ENCODE data around the gene CREBBP.

DNA sequence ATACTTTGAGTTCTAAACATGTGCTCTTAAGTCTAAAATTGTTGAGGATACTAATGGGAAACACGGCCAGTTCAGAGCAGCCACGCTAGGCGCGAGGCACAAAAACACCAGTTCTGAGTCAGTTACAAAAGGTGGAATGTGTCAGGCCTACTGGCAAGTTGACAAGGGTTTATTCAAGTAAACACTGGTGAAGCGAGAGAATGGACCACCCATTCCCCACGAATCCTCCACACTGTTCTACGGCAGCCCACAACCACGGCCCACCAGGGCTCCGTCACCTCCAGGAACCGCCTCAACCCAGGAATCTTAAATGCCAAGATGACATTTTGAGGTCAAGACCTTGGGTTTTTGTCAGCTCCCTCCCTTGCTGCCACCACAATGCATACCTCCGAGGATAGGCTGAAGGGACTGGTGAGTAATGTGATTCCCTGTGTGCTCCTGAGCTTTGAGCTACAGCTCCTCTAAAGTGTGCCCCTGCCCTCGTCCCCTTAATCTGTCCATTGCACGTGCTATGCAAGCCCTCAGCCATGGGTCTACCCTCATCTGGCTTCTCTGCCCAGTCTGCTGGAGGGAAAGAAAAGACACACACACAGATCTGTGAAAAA, 134.7 kb downstream of the CREBBP start:
- no peak for TF ChIP-seq HDAC2 (IDR thresholded peaks at IDR 0.05)
- TF ChIP-seq, protein P1, sequence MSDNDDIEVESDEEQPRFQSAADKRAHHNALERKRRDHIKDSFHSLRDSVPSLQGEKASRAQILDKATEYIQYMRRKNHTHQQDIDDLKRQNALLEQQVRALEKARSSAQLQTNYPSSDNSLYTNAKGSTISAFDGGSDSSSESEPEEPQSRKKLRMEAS (IDR thresholded peaks at IDR 0.05): no peak
- TF ChIP-seq KDM1A (IDR thresholded peaks at IDR 0.05; ENCODE audit: low read depth): no peak
- no peak for TF ChIP-seq POLR2A (IDR thresholded peaks at IDR 0.05; ENCODE audit: low read length)
- TF ChIP-seq, protein P2, sequence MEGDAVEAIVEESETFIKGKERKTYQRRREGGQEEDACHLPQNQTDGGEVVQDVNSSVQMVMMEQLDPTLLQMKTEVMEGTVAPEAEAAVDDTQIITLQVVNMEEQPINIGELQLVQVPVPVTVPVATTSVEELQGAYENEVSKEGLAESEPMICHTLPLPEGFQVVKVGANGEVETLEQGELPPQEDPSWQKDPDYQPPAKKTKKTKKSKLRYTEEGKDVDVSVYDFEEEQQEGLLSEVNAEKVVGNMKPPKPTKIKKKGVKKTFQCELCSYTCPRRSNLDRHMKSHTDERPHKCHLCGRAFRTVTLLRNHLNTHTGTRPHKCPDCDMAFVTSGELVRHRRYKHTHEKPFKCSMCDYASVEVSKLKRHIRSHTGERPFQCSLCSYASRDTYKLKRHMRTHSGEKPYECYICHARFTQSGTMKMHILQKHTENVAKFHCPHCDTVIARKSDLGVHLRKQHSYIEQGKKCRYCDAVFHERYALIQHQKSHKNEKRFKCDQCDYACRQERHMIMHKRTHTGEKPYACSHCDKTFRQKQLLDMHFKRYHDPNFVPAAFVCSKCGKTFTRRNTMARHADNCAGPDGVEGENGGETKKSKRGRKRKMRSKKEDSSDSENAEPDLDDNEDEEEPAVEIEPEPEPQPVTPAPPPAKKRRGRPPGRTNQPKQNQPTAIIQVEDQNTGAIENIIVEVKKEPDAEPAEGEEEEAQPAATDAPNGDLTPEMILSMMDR (IDR thresholded peaks at IDR 0.05): no peak
- no peak for TF ChIP-seq CHD2 (IDR thresholded peaks at IDR 0.05; ENCODE audit: low read length, partially characterized antibody)
- TF ChIP-seq, protein P3, sequence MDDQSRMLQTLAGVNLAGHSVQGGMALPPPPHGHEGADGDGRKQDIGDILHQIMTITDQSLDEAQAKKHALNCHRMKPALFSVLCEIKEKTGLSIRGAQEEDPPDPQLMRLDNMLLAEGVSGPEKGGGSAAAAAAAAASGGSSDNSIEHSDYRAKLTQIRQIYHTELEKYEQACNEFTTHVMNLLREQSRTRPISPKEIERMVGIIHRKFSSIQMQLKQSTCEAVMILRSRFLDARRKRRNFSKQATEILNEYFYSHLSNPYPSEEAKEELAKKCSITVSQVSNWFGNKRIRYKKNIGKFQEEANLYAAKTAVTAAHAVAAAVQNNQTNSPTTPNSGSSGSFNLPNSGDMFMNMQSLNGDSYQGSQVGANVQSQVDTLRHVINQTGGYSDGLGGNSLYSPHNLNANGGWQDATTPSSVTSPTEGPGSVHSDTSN (IDR thresholded peaks at IDR 0.05): no peak
- TF ChIP-seq, protein P4, sequence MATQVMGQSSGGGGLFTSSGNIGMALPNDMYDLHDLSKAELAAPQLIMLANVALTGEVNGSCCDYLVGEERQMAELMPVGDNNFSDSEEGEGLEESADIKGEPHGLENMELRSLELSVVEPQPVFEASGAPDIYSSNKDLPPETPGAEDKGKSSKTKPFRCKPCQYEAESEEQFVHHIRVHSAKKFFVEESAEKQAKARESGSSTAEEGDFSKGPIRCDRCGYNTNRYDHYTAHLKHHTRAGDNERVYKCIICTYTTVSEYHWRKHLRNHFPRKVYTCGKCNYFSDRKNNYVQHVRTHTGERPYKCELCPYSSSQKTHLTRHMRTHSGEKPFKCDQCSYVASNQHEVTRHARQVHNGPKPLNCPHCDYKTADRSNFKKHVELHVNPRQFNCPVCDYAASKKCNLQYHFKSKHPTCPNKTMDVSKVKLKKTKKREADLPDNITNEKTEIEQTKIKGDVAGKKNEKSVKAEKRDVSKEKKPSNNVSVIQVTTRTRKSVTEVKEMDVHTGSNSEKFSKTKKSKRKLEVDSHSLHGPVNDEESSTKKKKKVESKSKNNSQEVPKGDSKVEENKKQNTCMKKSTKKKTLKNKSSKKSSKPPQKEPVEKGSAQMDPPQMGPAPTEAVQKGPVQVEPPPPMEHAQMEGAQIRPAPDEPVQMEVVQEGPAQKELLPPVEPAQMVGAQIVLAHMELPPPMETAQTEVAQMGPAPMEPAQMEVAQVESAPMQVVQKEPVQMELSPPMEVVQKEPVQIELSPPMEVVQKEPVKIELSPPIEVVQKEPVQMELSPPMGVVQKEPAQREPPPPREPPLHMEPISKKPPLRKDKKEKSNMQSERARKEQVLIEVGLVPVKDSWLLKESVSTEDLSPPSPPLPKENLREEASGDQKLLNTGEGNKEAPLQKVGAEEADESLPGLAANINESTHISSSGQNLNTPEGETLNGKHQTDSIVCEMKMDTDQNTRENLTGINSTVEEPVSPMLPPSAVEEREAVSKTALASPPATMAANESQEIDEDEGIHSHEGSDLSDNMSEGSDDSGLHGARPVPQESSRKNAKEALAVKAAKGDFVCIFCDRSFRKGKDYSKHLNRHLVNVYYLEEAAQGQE (IDR thresholded peaks at IDR 0.05): no peak

Data from A549 (cell line).